Uterus (tissue), 4 donors: Measurements from ENCODE around the gene IRF2BP1. TPM values are rescaled to one million over a fixed set of nuclear protein-coding genes. Genes with fewer than 3 reads are reported as not detected.

Experiments
- DNase-seq, 2 donors: peaks; one replicate each; pipeline ENCODE4 v3.0.0-alpha.2; 2019 to 2020
- H3K27ac ChIP-seq, 2 donors: fragments of 200-600 bp; sonication (generic); 1 replicate in 1 of 2; 2 replicates in 1 of 2; pipeline ENCODE4 v1.5.1; 2016 to 2018
- H3K27me3 ChIP-seq, 2 donors: fragments of 200-600 bp; sonication (generic); one replicate each; pipeline ENCODE4 v1.5.1; 2018 to 2019; ENCODE audit warnings: control low read depth in 1 of 2
- H3K36me3 ChIP-seq, 2 donors: fragments of 200-600 bp; sonication (generic); one replicate each; pipeline ENCODE4 v1.5.1; 2019; ENCODE audit warnings: control low read depth in 1 of 2
- H3K4me1 ChIP-seq, 2 donors: fragments of 200-600 bp; sonication (generic); one replicate each; pipeline ENCODE4 v1.5.1; 2018 to 2019; ENCODE audit warnings: control low read depth in 1 of 2
- H3K4me3 ChIP-seq, 2 donors: fragments of 200-600 bp; sonication (generic); 1 replicate in 1 of 2; 2 replicates in 1 of 2; pipeline ENCODE4 v1.5.1; 2018 to 2019; ENCODE audit warnings: mild to moderate bottlenecking in 1 of 2
- H3K9me3 ChIP-seq, 2 donors: fragments of 200-600 bp; sonication (generic); one replicate each; pipeline ENCODE4 v1.5.1; 2019; ENCODE audit warnings: control low read depth in 1 of 2
- CTCF ChIP-seq, 4 experiments: fragments of 200-600 bp in 2 of 4; fragments of 450-650 bp in 2 of 4; sonication (generic) in 2 of 4; IDR thresholded peaks; one replicate each; pipeline ENCODE4 v1.5.1; 2016 to 2019; ENCODE audit warnings: antibody characterized with exemption in 4 of 4, mild to moderate bottlenecking in 2 of 4, moderate library complexity in 1 of 4
- POLR2A ChIP-seq, 2 donors: fragments of 450-650 bp; IDR thresholded peaks; one replicate each; pipeline ENCODE4 v1.6.1; 2016; ENCODE audit warnings: antibody characterized with exemption in 2 of 2, mild to moderate bottlenecking in 1 of 2, moderate library complexity in 1 of 2
- intact Hi-C: fragments of 100-400 bp; cut with DNase I; formaldehyde crosslinking; loops from one replicate; pipeline ENCODE4 v1.15.1; 2023; ENCODE audit warnings: low total_unique reads
- total RNA-seq, 4 donors: library from RNA; depleted of rRNA in 3 of 4; stranded (reverse); fragments of >200 nt in 3 of 4; gene quantifications; one replicate each; pipeline versions ENCODE4 v1.1.0 to v1.2.4, GENCODE V29; 2014 to 2023
- donor health status: DM: yes; HTN: yes; CAD: no.

IRF2BP1 gene
- total RNA-seq, 4 donors from 2014 or later = 8.2 to 38.4 (median 23.3) TPM

GRCh38 chr19:45920458-45920857, 34.5 kb upstream of the IRF2BP1 start:
- no peak for DNase-seq
- Histone ChIP-seq H3K27me3 (no peaks in the 10 kb centered on the region), H3K4me3 (no peak overlapping the region), H3K9me3 (no peaks in the 10 kb centered on the region), H3K4me1 (no peaks in the 10 kb centered on the region), H3K27ac (no peak overlapping the region), H3K36me3 (no peaks in the 10 kb centered on the region)
- intact Hi-C loops = no loop called here
- TF ChIP-seq POLR2A (IDR thresholded peaks at IDR 0.05) = no peak
- no peak for TF ChIP-seq CTCF (IDR thresholded peaks at IDR 0.05)

GRCh38 chr19:45919678-45920077, 33.7 kb upstream of the IRF2BP1 start:
- DNase-seq = no peak

GRCh38 chr19:45918721-45919120, 32.8 kb upstream of the IRF2BP1 start:
- Histone ChIP-seq H3K4me3 (no peak overlapping the region), H3K9me3 (no peaks in the 10 kb centered on the region), H3K27me3 (no peaks in the 10 kb centered on the region), H3K4me1 (no peaks in the 10 kb centered on the region), H3K27ac (no peak overlapping the region), H3K36me3 (no peaks in the 10 kb centered on the region)
- intact Hi-C loops = no loop called here
- no peak for DNase-seq
- TF ChIP-seq CTCF (IDR thresholded peaks at IDR 0.05) (no peak), POLR2A (IDR thresholded peaks at IDR 0.05) (no peak)

More at GRCh38 chr19:45919678-45920077, 33.7 kb upstream of the IRF2BP1 start:
- Histone ChIP-seq H3K9me3 (no peaks in the 10 kb centered on the region), H3K4me1 (no peaks in the 10 kb centered on the region), H3K4me3 (no peak overlapping the region), H3K27me3 (no peaks in the 10 kb centered on the region), H3K27ac (no peak overlapping the region), H3K36me3 (no peaks in the 10 kb centered on the region)
- intact Hi-C loops = no loop called here
- no peak for TF ChIP-seq CTCF (IDR thresholded peaks at IDR 0.05)
- no peak for TF ChIP-seq POLR2A (IDR thresholded peaks at IDR 0.05)

GRCh38 chr19:45917421-45918091, 31.6 kb upstream of the IRF2BP1 start:
- H3K4me3 ChIP-seq = no peak overlapping the region
- no peaks in the 10 kb centered on the region for H3K4me1 ChIP-seq
- no peak overlapping the region for H3K27ac ChIP-seq
- DNase-seq = no peak
- intact Hi-C loops = no loop called here
- H3K27me3 ChIP-seq = no peaks in the 10 kb centered on the region
- H3K9me3 ChIP-seq = no peaks in the 10 kb centered on the region
- TF ChIP-seq CTCF (IDR thresholded peaks at IDR 0.05) (no peak), POLR2A (IDR thresholded peaks at IDR 0.05) (no peak)
- H3K36me3 ChIP-seq = no peaks in the 10 kb centered on the region

- no peaks in the 10 kb centered on the region for H3K27me3 ChIP-seq
- H3K27ac ChIP-seq = no peak within 1 kb of the TSS
- no peak within 1 kb of the TSS for H3K4me3 ChIP-seq
- DNase-seq = no peak
- H3K4me1 ChIP-seq = no peaks in the 10 kb centered on the region
- intact Hi-C loops = no loop called here
- H3K36me3 ChIP-seq = no peaks in the 10 kb centered on the region
- TF ChIP-seq CTCF (IDR thresholded peaks at IDR 0.05) (no peak), POLR2A (IDR thresholded peaks at IDR 0.05) (no peak)
- H3K9me3 ChIP-seq = no peaks in the 10 kb centered on the region
Measured at GRCh38 chr19:45913874-45914830, 28.2 kb upstream of the IRF2BP1 start, which contains the start of gene NANOS2. TSS of gene NANOS2 (minus strand) at chr19:45914778. CDS start at chr19:45914693, 85 bp downstream.
